Measurements from ENCODE around the gene LYRM4. TPM values are rescaled to one million over a fixed set of nuclear protein-coding genes. Genes with fewer than 3 reads are reported as not detected.

LYRM4 gene
- total RNA-seq, 4 donors from 2014 or later, result 9.2 to 28.2 (median 14.2) TPM

GRCh38 chr6:5085648-5086293 lies 175.0 kb downstream of the LYRM4 start:
- intact Hi-C loops (cut with DNase I), result no loop called here
- peaks cover 0 to 46% (median 0%) of the 10 kb centered on the region in 4 donors for H3K27me3 ChIP-seq

GRCh38 chr6:5084781-5085647 lies 175.7 kb downstream of the LYRM4 start, which contains the start of gene PPP1R3G:
Gene PPP1R3G (plus strand): TSS chr6:5085341. CDS start chr6:5085486, 145 bp downstream.
- no peak for DNase-seq
- H3K27ac ChIP-seq, result peak within 1 kb of the TSS; percentile 62 to 83 (median 76)
- H3K27me3 ChIP-seq, result peaks cover 0 to 46% (median 0%) of the 10 kb centered on the region in 4 donors
- 0% methylated on average over 6 to 8 of the region's 83 CpGs for WGBS, 2 donors
- H3K9me3 ChIP-seq, result no peaks in the 10 kb centered on the region
- peaks cover 15 to 67% (median 17%) of the 10 kb centered on the region in 3 donors for H3K4me1 ChIP-seq
- no peak for TF ChIP-seq CTCF (IDR thresholded peaks at IDR 0.05)
- TF ChIP-seq POLR2A (IDR thresholded peaks at IDR 0.05), result peak in 1 of 4 donors; percentile 11
- H3K4me3 ChIP-seq, result peak within 1 kb of the TSS; percentile 51 to 67 (median 61)
- no peaks in the 10 kb centered on the region for H3K36me3 ChIP-seq
- intact Hi-C loops (cut with DNase I), result no loop called here

More at GRCh38 chr6:5085648-5086293, 175.0 kb downstream of the LYRM4 start:
- Histone ChIP-seq H3K9me3 (no peaks in the 10 kb centered on the region), H3K4me1 (peaks cover 15 to 67% (median 17%) of the 10 kb centered on the region in 3 donors), H3K27ac (peak overlapping the region; percentile 62 to 83 (median 76)), H3K4me3 (peak overlapping the region; percentile 51 to 67 (median 61)), H3K36me3 (no peaks in the 10 kb centered on the region)
- WGBS, 2 donors, result 2% methylated on average over 22 of the region's 74 CpGs; no CpG with 5 or more reads in 1 of the 2 donors
- peak in 1 of 4 donors; percentile 11 for TF ChIP-seq POLR2A (IDR thresholded peaks at IDR 0.05)
- TF ChIP-seq CTCF (IDR thresholded peaks at IDR 0.05), result no peak
- no peak for DNase-seq

DNA sequence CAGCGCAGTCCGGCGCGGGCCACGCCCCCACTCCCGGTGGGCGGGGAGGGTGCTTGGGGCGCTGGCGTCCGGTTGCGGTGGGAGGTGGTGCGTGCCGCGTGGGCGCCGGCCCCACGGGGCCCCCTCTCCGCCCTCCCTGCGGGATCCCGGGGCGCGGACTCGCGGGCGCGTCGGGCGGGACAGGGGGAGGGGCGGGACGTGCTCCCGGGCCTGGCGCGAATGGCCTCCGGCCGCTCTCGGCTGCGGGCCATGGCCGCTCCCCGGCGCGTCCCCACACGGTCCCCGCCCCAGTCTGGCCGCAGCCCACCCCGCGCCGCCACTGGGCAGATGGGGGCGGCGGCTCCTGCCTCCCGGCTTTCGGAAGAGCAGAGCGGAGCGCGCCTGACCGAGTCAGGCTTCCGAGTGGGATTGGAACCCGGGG lies 176.4 kb downstream of the LYRM4 start:
- no peak for DNase-seq
- peak in 2 of 4 donors; percentile 26 to 32 for TF ChIP-seq POLR2A (IDR thresholded peaks at IDR 0.05)
- no peak for TF ChIP-seq CTCF (IDR thresholded peaks at IDR 0.05)
- intact Hi-C loops (cut with DNase I), result no loop called here
- no peaks in the 10 kb centered on the region for H3K9me3 ChIP-seq
- H3K27me3 ChIP-seq, result peaks cover 0 to 46% (median 0%) of the 10 kb centered on the region in 4 donors
- H3K4me3 ChIP-seq, result peak overlapping the region; percentile 51 to 67 (median 61)
- no peaks in the 10 kb centered on the region for H3K36me3 ChIP-seq
- 14 to 20% methylated on average over 2 to 5 of the region's 57 CpGs for WGBS, 2 donors
- H3K4me1 ChIP-seq, result peaks cover 15 to 67% (median 17%) of the 10 kb centered on the region in 3 donors
- peak overlapping the region; percentile 62 to 83 (median 76) for H3K27ac ChIP-seq

GRCh38 chr6:5083813-5084359 lies 176.9 kb downstream of the LYRM4 start:
- Histone ChIP-seq H3K9me3 (no peaks in the 10 kb centered on the region), H3K27ac (peak overlapping the region; percentile 62 to 83 (median 76)), H3K36me3 (no peaks in the 10 kb centered on the region), H3K27me3 (peaks cover 0 to 46% (median 0%) of the 10 kb centered on the region in 4 donors), H3K4me3 (peak overlapping the region; percentile 51 to 67 (median 61)), H3K4me1 (peaks cover 15 to 67% (median 17%) of the 10 kb centered on the region in 3 donors)
- intact Hi-C loops (cut with DNase I), result no loop called here
- DNase-seq, result no peak
- TF ChIP-seq POLR2A (IDR thresholded peaks at IDR 0.05) (no peak), CTCF (IDR thresholded peaks at IDR 0.05) (no peak)
- WGBS, 2 donors, result 34 to 68% methylated on average over 7 to 9 of the region's 18 CpGs

Data from esophagus squamous epithelium (tissue), 5 donors.